Lung microvascular endothelial cell (primary cell): ENCODE results near the gene ADCY7. TPM values are rescaled to one million over a fixed set of nuclear protein-coding genes. Genes with fewer than 3 reads are reported as not detected.

Source experiments
- DNase-seq, 2 donors: peaks; one replicate each; pipeline versions ENCODE4 v3.0.0 to v3.0.0-alpha.2; 2010; ENCODE audit warnings: low read depth in 2 of 2
- total RNA-seq: library from RNA; depleted of rRNA; stranded (reverse); fragments of >200 nt; gene quantifications from 2 replicates; pipeline ENCODE4 v1.2.1, GENCODE V29; 2014

Gene ADCY7
- total RNA-seq, 1 donor from 2014 or later: 4.8 TPM

DNA sequence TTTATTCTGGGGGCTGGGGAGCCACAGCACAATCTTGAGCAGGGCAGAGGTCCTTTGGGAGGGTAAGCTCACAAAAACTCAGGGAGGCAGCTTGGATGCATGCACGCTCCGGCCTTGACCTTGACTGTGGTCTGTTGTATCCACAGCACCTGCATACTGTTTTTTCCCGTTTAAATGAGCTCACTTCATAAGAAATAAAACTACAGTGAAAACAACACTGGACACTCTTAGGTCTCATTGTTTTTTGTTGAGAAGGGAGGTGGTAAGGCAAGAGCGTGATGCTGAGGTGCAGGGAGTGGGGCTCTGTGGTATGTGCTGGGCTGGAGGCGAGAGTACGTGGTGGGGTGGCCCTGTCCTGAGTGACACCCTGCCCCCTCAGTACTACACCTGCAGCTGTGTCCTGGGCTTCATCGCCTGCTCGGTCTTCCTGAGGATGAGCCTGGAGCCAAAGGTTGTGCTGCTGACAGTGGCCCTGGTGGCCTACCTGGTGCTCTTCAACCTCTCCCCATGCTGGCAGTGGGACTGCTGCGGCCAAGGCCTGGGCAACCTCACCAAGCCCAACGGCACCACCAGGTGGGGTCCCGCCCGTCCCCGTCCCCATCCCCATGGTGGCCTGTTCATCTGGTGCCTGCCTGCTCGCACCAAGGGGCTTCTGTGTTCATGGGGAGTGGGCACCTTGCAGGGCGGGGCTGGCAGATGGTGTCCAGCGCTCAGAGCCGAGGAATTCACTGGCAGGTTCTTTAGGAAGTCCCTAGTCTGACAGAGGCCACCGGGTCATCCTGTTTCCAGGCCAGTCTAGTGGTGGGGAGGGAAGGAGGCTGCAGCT lies 44.2 kb downstream of the ADCY7 start:
- DNase-seq: peak in 1 of 2 donors; percentile 24

DNA sequence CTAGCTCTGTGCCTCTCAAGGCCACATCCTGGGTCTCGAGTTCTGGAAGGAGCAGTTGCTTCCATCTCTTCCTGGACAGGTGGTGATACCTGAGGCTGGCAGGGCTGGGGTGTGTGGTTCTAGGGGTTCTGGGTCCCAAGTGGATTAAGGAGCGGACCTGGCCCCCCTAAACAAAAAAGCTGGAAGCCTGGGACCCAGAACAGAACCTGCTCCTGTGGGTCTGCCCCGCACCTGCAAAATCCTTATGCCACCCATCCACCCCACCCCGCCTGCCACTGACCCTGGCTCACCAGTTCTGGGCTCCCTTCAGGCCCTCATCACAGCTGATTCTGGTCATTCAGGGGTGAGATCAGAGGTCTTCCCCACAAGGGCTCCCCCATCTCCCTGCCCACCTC lies 44.8 kb downstream of the ADCY7 start:
- no peak for DNase-seq

DNA sequence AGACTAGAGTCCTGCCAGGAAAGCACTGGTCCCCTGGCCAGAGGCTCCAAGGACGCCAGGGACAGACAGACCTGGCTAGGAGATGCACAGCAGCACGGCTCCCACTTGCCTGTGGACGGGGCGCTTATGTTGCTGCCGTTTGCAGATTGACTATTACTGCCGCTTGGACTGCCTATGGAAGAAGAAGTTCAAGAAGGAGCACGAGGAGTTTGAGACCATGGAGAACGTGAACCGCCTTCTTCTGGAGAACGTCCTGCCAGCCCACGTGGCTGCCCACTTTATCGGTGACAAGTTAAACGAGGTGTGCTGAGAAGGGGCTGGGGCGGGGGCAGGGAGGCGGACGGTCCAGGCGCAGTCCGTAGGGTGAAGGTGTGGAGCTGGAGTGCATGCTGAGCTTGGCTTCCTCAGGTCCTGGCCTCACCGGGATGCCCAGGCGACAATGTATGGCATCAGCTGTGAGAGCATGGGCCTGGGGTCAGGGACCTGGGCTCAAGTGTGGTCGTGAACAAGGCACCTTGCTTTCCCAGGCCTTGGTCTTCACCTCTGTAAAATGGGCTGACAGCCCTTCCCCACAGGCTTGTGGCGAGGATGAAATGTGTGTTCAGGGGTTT lies 45.6 kb downstream of the ADCY7 start:
- peak in 1 of 2 donors; percentile 2 for DNase-seq

DNA sequence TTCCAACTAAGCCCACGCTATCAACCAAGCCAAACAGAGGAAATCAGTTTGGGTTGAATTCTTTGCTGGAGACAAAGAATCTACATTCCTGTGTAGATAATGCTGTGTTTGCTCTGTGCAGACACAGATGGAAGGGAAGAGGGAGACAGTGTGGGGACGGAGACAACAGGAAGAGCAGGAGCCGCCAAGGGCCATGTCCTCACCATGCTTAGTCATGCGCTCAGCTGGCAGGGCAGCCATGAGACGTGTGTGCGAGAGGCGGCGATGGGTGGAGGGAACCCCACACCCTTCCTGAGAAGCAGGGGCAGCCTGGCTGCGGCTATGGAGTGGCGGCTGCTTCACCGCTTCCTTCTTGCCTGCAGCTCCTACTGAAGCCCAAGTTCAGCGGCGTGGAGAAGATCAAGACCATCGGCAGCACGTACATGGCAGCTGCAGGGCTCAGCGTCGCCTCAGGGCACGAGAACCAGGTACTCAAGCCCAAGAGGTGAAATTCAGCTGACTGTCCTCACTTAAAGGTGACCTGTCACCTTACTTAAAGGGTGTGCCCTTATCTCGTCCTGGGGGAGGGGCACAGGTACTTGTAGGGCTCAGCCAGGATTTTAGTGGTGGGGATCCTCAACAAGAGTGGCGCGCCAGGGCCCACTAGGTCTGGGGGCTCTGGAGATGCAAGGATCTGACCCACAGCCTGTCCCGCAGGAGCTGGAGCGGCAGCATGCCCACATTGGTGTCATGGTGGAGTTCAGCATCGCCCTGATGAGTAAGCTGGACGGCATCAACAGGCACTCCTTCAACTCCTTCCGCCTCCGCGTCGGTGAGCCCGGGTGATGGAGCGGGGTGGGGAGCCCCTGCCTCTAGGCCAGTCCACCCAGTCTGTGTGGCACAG lies 47.5 kb downstream of the ADCY7 start:
- peak; percentile 71 to 76 for DNase-seq

DNA sequence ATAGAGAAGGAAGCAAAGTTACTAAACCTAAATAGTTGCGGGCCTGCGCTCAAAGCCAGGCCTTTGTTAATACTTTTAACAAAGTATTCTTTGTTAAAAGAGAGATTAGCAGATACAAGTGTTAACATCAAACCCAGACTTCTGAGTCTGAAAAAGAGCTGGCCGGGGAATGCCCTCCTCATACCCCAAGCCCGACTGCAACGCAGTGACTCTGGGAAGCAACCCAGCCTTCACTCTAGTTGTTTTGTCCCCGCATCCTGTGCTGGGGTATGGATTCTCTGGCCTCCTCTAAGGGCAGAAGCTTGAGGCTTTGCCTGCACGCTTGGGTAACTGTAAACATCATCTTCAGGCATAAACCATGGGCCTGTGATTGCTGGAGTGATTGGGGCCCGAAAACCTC lies 48.3 kb downstream of the ADCY7 start:
- DNase-seq: peak in 1 of 2 donors; percentile 0

DNA sequence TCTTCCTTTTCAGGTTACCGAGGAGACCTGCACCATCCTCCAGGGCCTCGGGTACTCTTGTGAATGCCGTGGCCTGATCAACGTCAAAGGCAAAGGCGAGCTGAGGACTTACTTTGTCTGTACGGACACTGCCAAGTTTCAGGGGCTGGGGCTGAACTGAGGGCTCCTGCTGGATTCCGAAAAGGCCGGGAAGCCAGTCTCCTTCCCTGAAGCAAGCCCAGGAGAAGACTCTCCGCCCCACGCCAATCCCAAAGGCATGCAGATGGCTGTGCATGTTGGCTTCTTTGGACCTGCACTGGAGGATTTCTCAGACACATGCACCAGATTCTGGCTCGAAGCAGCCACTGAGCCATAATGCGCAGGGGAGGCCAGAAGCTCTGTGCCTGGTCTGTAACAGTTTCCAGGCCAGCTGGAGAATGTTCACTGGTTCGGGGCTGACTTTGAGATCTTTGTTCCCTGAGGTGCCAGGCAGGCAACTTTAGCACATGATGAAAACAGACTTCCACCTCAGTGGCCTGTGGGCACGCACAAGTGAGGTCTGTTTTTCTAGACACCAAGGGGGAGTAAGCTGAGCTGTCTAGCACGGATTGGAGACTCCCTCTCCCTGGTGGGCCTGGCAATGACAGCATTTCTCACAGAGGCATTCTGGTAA lies 49.1 kb downstream of the ADCY7 start:
- no peak for DNase-seq

DNA sequence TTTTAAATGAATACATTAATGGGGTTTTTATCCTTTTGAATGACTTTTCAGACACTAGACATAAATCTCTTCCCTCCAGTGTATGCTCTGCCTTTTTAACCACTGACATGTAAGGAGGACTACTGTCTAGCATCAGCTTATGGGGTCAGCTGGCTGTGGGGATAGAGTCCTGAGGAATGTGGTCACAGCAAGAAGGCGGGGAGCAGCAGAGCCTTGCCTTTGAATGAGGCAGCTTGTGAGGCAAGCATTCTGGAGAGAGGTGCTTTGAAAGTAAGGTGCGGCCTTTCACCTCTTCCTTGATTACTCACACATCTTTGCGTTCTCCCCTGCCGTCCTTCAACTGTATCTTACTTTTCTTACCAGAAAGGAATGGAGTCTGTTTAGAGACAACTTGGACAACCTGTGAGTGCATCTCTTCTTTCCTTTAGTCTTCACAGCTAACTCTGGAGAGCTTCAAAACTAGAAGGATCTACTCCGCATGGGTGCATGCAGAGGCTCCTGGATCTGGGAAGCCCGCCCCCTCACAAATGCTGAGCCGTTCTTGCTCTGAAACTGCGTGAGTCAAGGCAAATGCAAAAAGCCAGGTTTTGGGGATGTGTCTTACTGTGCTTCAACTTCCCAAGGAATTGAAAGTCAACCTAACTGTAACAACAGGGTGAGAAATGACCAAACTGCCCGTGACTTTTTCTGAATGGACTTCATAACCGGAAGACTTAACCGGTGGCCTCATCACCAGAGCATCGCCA lies 49.9 kb downstream of the ADCY7 start:
- DNase-seq: no peak

DNA sequence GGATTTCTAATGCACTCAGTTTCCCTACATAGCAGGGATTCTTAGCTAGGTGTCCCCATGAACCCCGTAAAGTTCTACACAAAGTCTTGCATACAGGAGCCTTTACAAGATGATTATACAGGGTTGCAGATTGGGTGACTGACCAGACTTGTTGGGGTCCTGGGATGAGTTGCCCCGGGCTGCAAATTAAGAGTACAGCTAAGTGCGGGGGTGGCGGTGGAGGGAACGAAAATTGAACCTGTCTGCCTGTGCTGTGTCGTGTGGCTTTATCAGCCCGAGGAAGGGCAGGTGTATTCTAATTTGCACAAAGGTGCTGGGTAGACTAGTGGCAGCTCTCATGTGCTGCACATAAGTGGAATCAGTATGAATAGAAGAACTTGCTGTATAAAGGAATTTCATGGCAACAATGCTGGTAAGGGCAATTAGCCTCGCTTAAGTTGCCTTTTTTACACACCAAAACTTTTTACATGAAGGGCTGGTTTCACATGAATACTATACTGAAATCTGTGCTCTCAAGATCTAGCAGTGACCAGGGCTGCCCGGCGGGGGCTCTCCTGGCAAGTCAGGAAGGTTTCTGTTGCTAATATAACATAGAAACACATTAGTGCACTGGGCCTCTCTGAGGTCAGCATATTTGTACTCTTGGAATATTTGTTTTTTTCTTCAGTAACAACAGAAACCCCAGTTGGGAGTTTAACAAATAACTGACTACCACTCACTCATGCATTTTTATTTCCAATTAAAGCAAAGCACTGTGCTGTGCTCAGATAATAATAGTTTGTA lies 50.7 kb downstream of the ADCY7 start:
- DNase-seq: no peak

DNA sequence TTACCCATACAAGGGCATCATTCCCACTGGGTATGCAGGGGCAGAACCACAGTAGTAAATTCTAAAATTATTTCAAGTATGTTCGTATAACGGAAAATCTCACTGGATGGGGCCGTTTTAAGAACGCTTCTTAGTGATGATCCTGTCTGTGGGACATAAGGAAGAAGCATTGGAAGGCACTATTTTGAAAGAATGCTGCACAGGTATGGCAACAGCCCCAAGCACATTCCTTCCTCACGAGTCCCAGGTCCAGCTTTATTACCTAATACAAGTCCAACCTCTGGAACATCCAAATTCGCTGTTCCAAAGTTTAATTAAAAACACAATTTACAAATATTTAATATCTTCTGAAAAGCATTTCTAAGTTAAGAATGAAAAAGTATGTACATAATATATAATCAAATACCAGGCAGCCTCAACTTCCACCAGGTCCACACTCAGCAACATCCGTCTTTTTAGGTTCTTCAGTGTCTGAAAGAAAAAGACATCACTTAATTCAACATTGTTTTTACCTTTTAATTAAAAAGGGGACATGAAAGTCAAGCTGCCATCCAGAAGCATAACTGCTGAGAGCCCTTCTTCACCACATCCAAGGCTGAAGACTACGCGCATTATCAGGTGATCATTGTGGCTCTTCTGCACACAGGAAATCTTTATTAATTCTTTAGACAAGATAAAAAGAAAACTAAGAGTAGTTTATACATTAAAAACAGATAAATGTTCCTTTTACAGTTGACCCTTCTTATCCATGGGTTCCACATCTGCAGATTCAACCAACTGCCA lies 52.6 kb downstream of the ADCY7 start:
- DNase-seq: no peak

DNA sequence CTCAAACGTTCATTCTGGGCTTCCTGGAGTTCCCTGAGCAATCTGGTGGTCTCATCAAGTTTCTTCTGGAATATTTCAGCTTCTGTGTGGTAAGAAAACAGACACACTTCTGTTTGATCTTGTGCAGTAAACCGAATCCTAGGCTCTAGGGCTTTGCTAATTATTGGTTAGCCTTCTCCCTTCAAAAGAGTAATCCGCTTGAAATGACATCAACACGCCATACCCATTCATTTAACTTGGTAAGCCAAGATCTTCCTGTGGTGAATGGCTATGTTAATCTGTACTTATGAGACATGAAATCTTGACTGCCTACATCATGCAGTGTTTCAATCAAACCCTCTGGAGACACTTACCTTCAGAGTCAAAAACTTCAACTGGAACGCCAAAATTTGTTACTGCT lies 54.0 kb downstream of the ADCY7 start:
- DNase-seq: no peak

DNA sequence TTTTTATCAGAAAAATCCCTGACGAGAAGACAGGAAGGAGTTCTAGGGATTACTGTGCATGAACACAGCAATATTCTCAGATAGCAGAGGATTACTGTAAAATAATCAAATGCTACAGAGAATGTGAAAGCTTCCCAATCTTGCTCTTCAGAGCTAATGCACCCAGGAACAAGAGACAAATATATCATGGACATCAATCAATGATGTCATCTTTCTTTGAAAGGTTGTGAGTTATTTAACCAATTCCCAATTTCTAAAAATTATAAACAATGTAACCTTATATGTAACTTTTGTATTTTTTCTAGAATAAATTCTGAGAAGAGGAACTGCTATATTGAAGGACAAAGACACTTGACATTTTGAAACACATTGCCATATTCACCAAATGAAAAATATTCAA lies 56.0 kb downstream of the ADCY7 start:
- DNase-seq: no peak

DNA sequence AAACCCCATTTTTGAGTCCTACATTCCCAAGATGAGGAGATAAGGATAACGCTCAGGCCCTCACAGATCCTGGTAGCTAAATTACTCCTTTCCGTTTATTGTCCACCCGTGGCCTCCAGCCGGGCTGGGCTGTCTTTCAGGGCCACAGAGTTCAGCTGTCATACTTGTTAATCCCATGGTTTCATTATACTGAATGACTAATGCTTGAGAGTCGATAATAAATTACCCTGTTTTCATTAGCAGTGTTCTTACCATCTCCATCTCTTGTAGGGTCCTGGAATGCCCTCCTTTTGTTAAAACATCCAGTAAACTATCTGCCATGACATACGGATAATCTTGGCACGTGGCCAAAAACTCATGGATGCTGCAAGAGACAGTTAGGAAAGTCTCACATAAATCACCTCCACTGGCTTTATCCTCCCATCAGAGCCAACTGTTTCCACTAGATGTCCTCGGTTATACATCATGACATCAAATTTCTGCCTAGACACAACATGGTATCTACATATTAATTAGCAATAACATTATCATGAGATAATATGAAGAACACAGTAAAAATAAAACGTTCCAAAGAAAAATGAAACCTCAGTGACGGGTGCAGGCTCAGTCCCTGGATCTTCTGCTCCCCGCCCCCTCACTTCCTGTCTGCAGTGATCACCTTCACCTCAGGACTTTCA lies 57.1 kb downstream of the ADCY7 start:
- peak; percentile 61 to 79 for DNase-seq

DNA sequence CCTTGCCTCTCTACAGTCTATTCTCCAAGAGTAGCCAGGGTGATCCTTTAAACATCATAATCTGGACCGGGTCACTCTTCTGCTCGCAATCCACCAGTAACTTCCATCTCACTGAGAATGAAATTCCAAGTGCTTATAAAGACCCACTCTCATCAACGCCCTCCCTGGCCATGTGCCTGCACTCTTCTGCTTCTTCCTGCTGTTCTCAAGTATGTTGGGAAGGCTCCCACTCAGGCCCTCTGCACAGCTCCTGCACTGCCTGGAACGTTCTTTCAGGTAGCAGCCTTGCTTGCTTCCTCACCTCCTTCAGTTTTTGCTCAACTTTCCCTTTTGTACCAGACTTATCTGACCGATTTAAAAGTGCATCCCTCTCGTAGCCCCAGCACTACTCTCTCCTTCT lies 58.0 kb downstream of the ADCY7 start:
- DNase-seq: no peak

DNA sequence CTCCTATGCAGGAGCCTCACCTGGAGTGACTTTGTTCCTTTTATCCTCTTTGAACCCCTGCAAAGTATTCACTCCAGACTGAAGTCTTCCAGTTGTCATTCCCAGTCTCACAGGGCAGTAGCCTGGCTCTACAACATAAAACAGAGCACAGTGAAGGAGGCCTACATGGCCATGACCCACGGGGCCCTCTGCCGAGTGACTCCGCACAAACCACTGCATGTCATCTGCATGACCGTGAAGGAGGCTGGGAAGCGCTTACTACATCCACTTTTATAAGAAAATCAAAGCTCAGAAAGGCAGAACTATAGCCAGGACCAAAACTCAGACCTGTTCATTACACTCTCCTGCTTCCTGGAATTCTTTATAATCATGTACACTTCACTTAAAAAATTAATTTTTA lies 59.9 kb downstream of the ADCY7 start:
- DNase-seq: no peak

DNA sequence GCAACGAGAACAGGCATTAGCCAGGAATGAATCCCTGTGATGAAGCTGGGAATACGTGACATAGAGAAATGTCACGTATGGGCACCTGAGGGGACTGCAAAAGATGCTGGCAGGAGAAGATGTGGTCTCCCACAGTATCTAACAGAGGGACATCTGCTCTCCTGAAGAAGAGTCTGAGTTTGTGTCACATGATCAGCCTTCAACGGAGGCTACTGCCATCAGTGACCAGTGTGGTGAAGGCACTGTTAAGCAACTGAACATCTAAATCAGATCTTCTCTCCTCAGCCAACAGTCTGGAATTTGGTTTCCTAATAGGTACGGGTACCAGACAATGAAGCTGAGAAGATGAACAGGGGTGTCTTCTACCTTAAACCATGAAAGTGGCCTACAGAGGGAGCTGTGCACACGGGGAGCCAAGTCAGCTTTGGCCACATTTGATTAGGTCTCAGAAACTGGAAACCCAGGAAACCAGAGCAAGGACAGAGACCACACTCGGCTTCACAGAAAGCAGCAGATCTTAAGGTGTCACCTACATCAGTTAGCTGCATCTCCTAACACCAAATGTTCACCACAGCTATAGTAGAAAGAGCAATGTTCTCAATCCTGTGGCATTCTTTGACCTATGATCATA lies 60.6 kb downstream of the ADCY7 start:
- peak in 1 of 2 donors; percentile 25 for DNase-seq

DNA sequence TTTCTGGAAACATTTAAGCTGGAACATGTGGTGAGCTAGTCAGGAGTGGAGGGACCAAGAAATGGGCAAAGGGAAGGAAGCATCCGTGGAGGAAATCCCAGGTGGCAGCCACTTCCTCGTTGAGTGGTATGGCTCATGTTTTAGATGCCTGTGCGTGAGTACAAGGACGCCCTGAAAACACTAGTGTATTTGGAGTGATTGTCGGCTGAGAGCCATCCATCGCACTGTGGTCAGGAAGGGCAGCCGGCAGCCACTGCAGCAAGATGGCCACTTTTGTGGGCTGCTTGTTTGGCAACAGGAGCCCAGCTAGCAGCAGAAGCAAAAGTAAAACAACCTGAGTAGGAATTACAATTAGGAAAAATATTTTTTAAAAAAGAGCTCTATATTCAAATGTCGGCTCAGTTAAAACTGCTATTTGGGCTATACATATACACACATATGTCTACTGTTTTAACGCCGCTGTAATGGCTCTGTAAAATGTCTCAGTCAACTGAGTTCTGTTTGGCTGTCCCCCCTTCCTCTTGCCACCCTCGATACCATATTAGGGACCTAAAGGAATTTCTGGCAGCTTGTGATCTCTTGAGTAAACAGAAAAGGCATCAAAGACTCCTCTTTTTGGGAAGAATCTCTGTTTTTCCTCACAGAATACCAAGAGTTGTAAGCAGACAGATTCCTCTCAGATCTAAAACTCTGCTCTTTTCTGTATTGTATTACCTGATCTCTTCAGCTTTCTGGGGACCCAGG lies 63.3 kb downstream of the ADCY7 start:
- peak in 1 of 2 donors; percentile 47 for DNase-seq

DNA sequence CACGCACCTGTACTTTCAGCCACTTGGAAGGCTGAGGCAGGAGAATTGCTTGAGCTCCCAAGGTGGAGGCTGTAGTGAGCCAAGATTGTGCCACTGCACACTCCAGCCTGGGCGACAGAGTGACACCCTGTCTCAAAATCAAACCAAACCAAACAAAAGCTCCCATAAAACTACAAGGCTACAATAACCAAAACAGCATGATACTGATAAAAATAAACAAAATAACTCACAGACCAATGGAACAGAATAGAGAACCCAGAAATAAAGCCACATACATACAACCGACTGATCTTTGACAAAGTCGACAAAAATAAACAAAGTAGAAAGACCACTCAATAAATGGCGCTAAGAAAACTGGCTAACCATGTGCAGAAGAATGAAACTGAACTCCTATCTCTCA lies 65.2 kb downstream of the ADCY7 start:
- DNase-seq: no peak

DNA sequence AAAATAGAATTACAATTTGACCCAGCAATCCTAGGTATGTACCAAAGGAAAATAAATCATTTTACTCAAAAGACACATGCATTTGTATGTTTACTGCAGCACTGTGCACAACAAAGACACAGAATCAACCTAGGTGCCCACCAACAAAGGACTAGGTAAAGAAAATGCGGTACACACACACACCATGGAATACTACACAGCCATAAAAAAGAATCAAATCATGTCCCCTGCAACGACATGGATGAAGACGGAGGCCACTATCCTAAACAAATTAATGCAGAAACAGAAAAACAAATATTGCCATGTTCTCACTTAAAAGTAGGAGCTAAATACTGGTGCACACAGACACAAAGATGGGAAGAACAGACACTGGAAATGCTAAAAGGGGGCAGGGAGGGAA lies 66.2 kb downstream of the ADCY7 start:
- no peak for DNase-seq
